ENCODE measurements around the gene GOT2. TPM values are rescaled to one million over a fixed set of nuclear protein-coding genes. Genes with fewer than 3 reads are reported as not detected.

Gene GOT2
- total and polyA plus RNA-seq, 2 of the 8 experiments (the other 6 are each of a cell fraction or from before 2014, with no cell fraction given): 62.9 to 223 TPM

DNA sequence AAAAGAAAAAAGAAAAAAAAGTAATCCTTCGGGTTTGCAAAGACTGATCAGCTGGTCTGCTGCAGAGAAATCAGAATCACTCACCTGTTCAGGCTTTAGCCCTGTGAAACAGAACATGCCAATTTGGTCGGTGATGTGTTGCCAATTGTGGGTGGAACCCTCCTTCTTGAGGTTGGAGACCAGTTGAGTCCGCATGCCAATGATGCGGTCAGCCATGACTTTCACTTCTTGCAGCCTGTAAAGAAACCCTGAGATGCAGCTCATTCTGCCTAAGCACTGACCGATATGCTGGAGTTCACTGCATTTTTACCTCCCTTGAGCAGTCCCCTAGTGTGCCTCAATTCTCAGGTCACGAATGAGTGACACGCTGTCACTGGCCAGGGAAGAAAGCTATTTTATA lies 24.8 kb downstream of the GOT2 start:
- Histone ChIP-seq H3K27ac (ENCODE audit: low read depth, low read length) (no peak overlapping the region), H3K9me3 (ENCODE audit: insufficient read depth in 2 of 2, low read depth in 1 of 2, low read length in 1 of 2) (no peaks in the 10 kb centered on the region; a peak in 1 of 4 replicates), H3K4me3 (ENCODE audit: extremely low read depth in 1 of 4, insufficient read depth in 2 of 4, low read depth in 3 of 4, low read length in 4 of 4) (no peak overlapping the region), H3K79me1 (ENCODE audit: low read depth, low read length) (no peaks in the 10 kb centered on the region), H3K56ac (replicated peaks; ENCODE audit: insufficient read length, low read depth, low read length) (no peak overlapping the region), H2BK12ac (ENCODE audit: low read depth, low read length) (no peak overlapping the region), H3K14ac (ENCODE audit: insufficient read length) (no peak overlapping the region), H3K18ac (ENCODE audit: extremely low read depth, low read length) (no peak overlapping the region), H3K9ac (replicated peaks in 1 of 4; ENCODE audit: extremely low read depth in 1 of 4, low read depth in 3 of 4, low read length in 3 of 4) (no peak overlapping the region), H3K23ac (ENCODE audit: insufficient read length) (no peak overlapping the region), H2BK15ac (ENCODE audit: low read length) (no peak overlapping the region), H3K4me2 (ENCODE audit: insufficient read depth in 1 of 2, low read depth in 2 of 2, low read length in 2 of 2) (no peak overlapping the region), H2AFZ (ENCODE audit: low read length) (no peak overlapping the region), H2AK5ac (ENCODE audit: low read depth, low read length) (no peak overlapping the region), H3K27me3 (replicated peaks in 1 of 4; ENCODE audit: control insufficient read depth in 3 of 4, extremely low read depth in 1 of 4, insufficient read depth in 3 of 4, low read length in 3 of 4) (no peaks in the 10 kb centered on the region), H4K20me1 (replicated peaks in 1 of 2; ENCODE audit: control insufficient read depth in 1 of 2, insufficient read depth in 2 of 2, low read length in 2 of 2) (peaks cover 1 to 2% of the 10 kb centered on the region in 2 experiments), H3K23me2 (ENCODE audit: low read depth, low read length) (no peaks in the 10 kb centered on the region), H2BK5ac (ENCODE audit: low read depth, low read length) (no peak overlapping the region), H4K91ac (replicated peaks; ENCODE audit: insufficient read length, low read length) (no peak overlapping the region), H3K4ac (replicated peaks; ENCODE audit: insufficient read length, low read depth, low read length) (no peak overlapping the region), H4K8ac (ENCODE audit: extremely low read depth, insufficient read depth, low read length) (no peak overlapping the region), H2BK20ac (ENCODE audit: low read length) (no peak overlapping the region), H4K5ac (ENCODE audit: insufficient read length, low read depth, low read length) (no peak overlapping the region), H3K4me1 (replicated peaks in 1 of 4; ENCODE audit: control insufficient read depth in 3 of 4, insufficient read depth in 4 of 4, low read length in 3 of 4) (no peaks in the 10 kb centered on the region), H2BK120ac (replicated peaks; ENCODE audit: low read depth, low read length) (no peak overlapping the region), H3K36me3 (ENCODE audit: control insufficient read depth in 2 of 4, insufficient read depth in 4 of 4, low read length in 3 of 4) (peaks cover 6 to 67% (median 31%) of the 10 kb centered on the region in 4 experiments), H3K79me2 (ENCODE audit: control insufficient read depth in 1 of 2, insufficient read depth in 2 of 2, low read length in 2 of 2) (no peaks in the 10 kb centered on the region)
- ChIA-PET CTCF (ENCODE audit: partially characterized antibody) (interaction anchor here (1.9 kb wide), 1 partner anchor 19 kb away, joined by 5 read pairs; no protein-coding TSS in a partner anchor), POLR2A (ENCODE audit: partially characterized antibody) (interaction anchor here (1.2 kb wide), 2 partner anchors 9 to 22 kb away, joined by 3 to 4 read pairs; no protein-coding TSS in a partner anchor)
- no peak for FAIRE-seq
- TF ChIP-seq EP300 (IDR thresholded peaks at IDR 0.05; ENCODE audit: borderline replicate concordance in 1 of 2, low read depth in 2 of 2, low read length in 2 of 2): no peak
- no peak for TF ChIP-seq KDM4A (IDR thresholded peaks at IDR 0.05; ENCODE audit: low read depth, low read length, severe bottlenecking)
- TF ChIP-seq RAD21 (IDR thresholded peaks at IDR 0.05 in 1 of 2, conservative IDR thresholded peaks at IDR 0.05 in 1 of 2; ENCODE audit: low read depth in 2 of 2, low read length in 2 of 2): no peak
- TF ChIP-seq POU5F1 (IDR thresholded peaks at IDR 0.05; ENCODE audit: low read depth, low read length): no peak
- TF ChIP-seq BRCA1 (IDR thresholded peaks at IDR 0.05; ENCODE audit: low read depth, low read length): no peak
- TF ChIP-seq SRF (IDR thresholded peaks at IDR 0.05; ENCODE audit: low read depth, low read length): no peak
- TF ChIP-seq BCL11A (IDR thresholded peaks at IDR 0.05; ENCODE audit: low read depth in 2 of 2, low read length in 2 of 2): no peak
- TF ChIP-seq, protein P1, sequence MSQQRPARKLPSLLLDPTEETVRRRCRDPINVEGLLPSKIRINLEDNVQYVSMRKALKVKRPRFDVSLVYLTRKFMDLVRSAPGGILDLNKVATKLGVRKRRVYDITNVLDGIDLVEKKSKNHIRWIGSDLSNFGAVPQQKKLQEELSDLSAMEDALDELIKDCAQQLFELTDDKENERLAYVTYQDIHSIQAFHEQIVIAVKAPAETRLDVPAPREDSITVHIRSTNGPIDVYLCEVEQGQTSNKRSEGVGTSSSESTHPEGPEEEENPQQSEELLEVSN (IDR thresholded peaks at IDR 0.05): no peak
- TF ChIP-seq CHD1 (IDR thresholded peaks at IDR 0.05; ENCODE audit: low read depth, low read length): no peak
- 91% methylated on average over 7 of the region's 7 CpGs; no CpG with 5 or more reads in 1 of the 2 experiments for WGBS, 2 experiments (ENCODE audit: extremely low coverage in 1 of 2, insufficient coverage in 1 of 2, insufficient read length in 1 of 2, insufficient replicate concordance in 2 of 2, low coverage in 1 of 2, low lambda C conversion rate in 2 of 2, missing lambda C conversion rate in 1 of 2)
- DNase-seq (ENCODE audit: low read depth in 1 of 2, low spot score in 2 of 2): no peak
